NCI-H2171 treated with DMSO at 0.1 percent for 48 hours (cell line): Measurements from ENCODE around the gene TMEM88.

ENCODE experiments used
- DNase-seq: peaks from one replicate; lab custom pipeline; 2025; lab: John Stamatoyannopoulos, UW

Gene TMEM88

GRCh38 chr17:7843536-7844291 lies 11.2 kb upstream of the TMEM88 start:
- peak; percentile 63 for DNase-seq

GRCh38 chr17:7844292-7845154 lies 10.3 kb upstream of the TMEM88 start:
- DNase-seq, result peak; percentile 86

GRCh38 chr17:7845359-7846062 lies 9.4 kb upstream of the TMEM88 start:
- no peak for DNase-seq

GRCh38 chr17:7846063-7846735 lies 8.7 kb upstream of the TMEM88 start:
- DNase-seq, result no peak

- no peak for DNase-seq
Observed at GRCh38 chr17:7846765-7847661, 7.9 kb upstream of the TMEM88 start.

GRCh38 chr17:7848131-7848579 lies 6.7 kb upstream of the TMEM88 start:
- no peak for DNase-seq

GRCh38 chr17:7848739-7849129 lies 6.1 kb upstream of the TMEM88 start:
- no peak for DNase-seq

- DNase-seq, result no peak
Observed at GRCh38 chr17:7849130-7849750, 5.6 kb upstream of the TMEM88 start.

- no peak for DNase-seq
Observed at GRCh38 chr17:7849751-7850504, 4.9 kb upstream of the TMEM88 start.

- DNase-seq, result no peak
Observed at GRCh38 chr17:7850701-7851437, 4.0 kb upstream of the TMEM88 start.

- peak; percentile 92 for DNase-seq
Observed at GRCh38 chr17:7851438-7852261, 3.2 kb upstream of the TMEM88 start.

- no peak for DNase-seq
Observed at GRCh38 chr17:7852262-7852670, 2.6 kb upstream of the TMEM88 start.

- no peak for DNase-seq
Observed at GRCh38 chr17:7852919-7853690, 1.8 kb upstream of the TMEM88 start.

- DNase-seq, result no peak
Observed at GRCh38 chr17:7853691-7854038, 1.2 kb upstream of the TMEM88 start.

GRCh38 chr17:7854078-7854777 lies 638 bp upstream of the TMEM88 start:
- DNase-seq, result no peak

- no peak for DNase-seq
Observed at GRCh38 chr17:7855660-7856010, 769 bp downstream of the TMEM88 start.
